ENCODE data around the gene KLHL29. TPM values are rescaled to one million over a fixed set of nuclear protein-coding genes. Genes with fewer than 3 reads are reported as not detected.

Gene KLHL29
- total and polyA plus RNA-seq, 2 of the 13 experiments (the other 11 are each of a cell fraction or from before 2014, with no cell fraction given): 0.01 TPM; not detected in 1

DNA sequence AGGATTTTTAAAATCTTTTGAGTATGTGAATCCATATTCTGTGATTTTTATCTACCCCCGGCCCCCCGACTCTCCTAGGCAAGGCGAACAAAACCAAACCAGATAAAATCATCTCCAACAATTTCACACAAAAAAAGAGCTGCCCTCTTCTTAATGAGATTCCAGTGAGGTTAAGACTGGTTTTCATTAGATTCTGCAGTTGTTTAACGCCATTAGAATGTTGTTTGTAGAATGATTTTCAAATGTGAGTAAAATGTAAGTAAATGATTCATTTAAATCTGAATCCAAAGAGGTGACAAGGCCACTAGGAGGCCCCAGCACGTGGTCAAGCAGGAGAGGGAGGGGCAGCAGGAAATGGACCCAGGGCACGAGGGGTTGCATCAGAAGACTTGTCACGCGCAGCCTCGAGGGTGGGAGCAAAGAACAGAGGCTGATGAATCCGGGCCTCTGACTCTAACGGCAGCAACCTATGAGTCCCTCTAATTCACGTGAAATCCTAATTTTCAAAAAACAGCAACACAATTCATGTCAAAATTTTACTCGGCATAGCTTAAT is 24.3 kb upstream of the KLHL29 start (continued):
- TF ChIP-seq, protein P1, sequence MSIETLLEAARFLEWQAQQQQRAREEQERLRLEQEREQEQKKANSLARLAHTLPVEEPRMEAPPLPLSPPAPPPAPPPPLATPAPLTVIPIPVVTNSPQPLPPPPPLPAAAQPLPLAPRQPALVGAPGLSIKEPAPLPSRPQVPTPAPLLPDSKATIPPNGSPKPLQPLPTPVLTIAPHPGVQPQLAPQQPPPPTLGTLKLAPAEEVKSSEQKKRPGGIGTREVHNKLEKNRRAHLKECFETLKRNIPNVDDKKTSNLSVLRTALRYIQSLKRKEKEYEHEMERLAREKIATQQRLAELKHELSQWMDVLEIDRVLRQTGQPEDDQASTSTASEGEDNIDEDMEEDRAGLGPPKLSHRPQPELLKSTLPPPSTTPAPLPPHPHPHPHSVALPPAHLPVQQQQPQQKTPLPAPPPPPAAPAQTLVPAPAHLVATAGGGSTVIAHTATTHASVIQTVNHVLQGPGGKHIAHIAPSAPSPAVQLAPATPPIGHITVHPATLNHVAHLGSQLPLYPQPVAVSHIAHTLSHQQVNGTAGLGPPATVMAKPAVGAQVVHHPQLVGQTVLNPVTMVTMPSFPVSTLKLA (IDR thresholded peaks at IDR 0.05): peak; percentile 23; the same call in 1 of the 2 replicates
- TF ChIP-seq TSC22D2 (CRISPR knock-in tag; IDR thresholded peaks at IDR 0.05; ENCODE audit: borderline replicate concordance) (0 out of 2 replicates have a peak, but pooled peaks have one; percentile 51), RNF2 (conservative IDR thresholded peaks at IDR 0.05; ENCODE audit: low read depth) (peak; percentile 38; the same call in 1 of the 2 replicates), ZFY (CRISPR knock-in tag; IDR thresholded peaks at IDR 0.05) (peak; percentile 58), HOXA3 (CRISPR knock-in tag; IDR thresholded peaks at IDR 0.05) (peak; percentile 59), KLF12 (CRISPR knock-in tag; IDR thresholded peaks at IDR 0.05; ENCODE audit: borderline replicate concordance) (no peak), ZFX (CRISPR knock-in tag; IDR thresholded peaks at IDR 0.05; ENCODE audit: low read depth) (peak; percentile 41; the same call in 1 of the 2 replicates), EZH2 (conservative IDR thresholded peaks at IDR 0.05; ENCODE audit: low read depth, low read length) (no peak), ZNF251 (CRISPR knock-in tag; IDR thresholded peaks at IDR 0.05) (no peak)
- TF ChIP-seq, protein P2, sequence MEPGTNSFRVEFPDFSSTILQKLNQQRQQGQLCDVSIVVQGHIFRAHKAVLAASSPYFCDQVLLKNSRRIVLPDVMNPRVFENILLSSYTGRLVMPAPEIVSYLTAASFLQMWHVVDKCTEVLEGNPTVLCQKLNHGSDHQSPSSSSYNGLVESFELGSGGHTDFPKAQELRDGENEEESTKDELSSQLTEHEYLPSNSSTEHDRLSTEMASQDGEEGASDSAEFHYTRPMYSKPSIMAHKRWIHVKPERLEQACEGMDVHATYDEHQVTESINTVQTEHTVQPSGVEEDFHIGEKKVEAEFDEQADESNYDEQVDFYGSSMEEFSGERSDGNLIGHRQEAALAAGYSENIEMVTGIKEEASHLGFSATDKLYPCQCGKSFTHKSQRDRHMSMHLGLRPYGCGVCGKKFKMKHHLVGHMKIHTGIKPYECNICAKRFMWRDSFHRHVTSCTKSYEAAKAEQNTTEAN (CRISPR knock-in tag; conservative IDR thresholded peaks at IDR 0.05): peak; percentile 68; the same call in 1 of the 2 replicates
- TF ChIP-seq, protein P3, sequence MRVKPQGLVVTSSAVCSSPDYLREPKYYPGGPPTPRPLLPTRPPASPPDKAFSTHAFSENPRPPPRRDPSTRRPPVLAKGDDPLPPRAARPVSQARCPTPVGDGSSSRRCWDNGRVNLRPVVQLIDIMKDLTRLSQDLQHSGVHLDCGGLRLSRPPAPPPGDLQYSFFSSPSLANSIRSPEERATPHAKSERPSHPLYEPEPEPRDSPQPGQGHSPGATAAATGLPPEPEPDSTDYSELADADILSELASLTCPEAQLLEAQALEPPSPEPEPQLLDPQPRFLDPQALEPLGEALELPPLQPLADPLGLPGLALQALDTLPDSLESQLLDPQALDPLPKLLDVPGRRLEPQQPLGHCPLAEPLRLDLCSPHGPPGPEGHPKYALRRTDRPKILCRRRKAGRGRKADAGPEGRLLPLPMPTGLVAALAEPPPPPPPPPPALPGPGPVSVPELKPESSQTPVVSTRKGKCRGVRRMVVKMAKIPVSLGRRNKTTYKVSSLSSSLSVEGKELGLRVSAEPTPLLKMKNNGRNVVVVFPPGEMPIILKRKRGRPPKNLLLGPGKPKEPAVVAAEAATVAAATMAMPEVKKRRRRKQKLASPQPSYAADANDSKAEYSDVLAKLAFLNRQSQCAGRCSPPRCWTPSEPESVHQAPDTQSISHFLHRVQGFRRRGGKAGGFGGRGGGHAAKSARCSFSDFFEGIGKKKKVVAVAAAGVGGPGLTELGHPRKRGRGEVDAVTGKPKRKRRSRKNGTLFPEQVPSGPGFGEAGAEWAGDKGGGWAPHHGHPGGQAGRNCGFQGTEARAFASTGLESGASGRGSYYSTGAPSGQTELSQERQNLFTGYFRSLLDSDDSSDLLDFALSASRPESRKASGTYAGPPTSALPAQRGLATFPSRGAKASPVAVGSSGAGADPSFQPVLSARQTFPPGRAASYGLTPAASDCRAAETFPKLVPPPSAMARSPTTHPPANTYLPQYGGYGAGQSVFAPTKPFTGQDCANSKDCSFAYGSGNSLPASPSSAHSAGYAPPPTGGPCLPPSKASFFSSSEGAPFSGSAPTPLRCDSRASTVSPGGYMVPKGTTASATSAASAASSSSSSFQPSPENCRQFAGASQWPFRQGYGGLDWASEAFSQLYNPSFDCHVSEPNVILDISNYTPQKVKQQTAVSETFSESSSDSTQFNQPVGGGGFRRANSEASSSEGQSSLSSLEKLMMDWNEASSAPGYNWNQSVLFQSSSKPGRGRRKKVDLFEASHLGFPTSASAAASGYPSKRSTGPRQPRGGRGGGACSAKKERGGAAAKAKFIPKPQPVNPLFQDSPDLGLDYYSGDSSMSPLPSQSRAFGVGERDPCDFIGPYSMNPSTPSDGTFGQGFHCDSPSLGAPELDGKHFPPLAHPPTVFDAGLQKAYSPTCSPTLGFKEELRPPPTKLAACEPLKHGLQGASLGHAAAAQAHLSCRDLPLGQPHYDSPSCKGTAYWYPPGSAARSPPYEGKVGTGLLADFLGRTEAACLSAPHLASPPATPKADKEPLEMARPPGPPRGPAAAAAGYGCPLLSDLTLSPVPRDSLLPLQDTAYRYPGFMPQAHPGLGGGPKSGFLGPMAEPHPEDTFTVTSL (CRISPR knock-in tag; IDR thresholded peaks at IDR 0.05; ENCODE audit: borderline replicate concordance): no peak
- TF ChIP-seq, protein P4, sequence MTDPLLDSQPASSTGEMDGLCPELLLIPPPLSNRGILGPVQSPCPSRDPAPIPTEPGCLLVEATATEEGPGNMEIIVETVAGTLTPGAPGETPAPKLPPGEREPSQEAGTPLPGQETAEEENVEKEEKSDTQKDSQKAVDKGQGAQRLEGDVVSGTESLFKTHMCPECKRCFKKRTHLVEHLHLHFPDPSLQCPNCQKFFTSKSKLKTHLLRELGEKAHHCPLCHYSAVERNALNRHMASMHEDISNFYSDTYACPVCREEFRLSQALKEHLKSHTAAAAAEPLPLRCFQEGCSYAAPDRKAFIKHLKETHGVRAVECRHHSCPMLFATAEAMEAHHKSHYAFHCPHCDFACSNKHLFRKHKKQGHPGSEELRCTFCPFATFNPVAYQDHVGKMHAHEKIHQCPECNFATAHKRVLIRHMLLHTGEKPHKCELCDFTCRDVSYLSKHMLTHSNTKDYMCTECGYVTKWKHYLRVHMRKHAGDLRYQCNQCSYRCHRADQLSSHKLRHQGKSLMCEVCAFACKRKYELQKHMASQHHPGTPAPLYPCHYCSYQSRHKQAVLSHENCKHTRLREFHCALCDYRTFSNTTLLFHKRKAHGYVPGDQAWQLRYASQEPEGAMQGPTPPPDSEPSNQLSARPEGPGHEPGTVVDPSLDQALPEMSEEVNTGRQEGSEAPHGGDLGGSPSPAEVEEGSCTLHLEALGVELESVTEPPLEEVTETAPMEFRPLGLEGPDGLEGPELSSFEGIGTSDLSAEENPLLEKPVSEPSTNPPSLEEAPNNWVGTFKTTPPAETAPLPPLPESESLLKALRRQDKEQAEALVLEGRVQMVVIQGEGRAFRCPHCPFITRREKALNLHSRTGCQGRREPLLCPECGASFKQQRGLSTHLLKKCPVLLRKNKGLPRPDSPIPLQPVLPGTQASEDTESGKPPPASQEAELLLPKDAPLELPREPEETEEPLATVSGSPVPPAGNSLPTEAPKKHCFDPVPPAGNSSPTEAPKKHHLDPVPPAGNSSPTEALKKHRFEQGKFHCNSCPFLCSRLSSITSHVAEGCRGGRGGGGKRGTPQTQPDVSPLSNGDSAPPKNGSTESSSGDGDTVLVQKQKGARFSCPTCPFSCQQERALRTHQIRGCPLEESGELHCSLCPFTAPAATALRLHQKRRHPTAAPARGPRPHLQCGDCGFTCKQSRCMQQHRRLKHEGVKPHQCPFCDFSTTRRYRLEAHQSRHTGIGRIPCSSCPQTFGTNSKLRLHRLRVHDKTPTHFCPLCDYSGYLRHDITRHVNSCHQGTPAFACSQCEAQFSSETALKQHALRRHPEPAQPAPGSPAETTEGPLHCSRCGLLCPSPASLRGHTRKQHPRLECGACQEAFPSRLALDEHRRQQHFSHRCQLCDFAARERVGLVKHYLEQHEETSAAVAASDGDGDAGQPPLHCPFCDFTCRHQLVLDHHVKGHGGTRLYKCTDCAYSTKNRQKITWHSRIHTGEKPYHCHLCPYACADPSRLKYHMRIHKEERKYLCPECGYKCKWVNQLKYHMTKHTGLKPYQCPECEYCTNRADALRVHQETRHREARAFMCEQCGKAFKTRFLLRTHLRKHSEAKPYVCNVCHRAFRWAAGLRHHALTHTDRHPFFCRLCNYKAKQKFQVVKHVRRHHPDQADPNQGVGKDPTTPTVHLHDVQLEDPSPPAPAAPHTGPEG (CRISPR knock-in tag; IDR thresholded peaks at IDR 0.05): peak; percentile 80

Measured in HepG2 (cell line).